Liver (tissue), 9 donors: ENCODE data around the gene ZSWIM1. TPM values are rescaled to one million over a fixed set of nuclear protein-coding genes. Genes with fewer than 3 reads are reported as not detected.

Source experiments
- DNase-seq: peaks from one replicate; pipeline ENCODE4 v3.0.0-alpha.2; 2017; ENCODE audit warnings: low spot score
- H3K27ac ChIP-seq, 2 donors: one replicate each; pipeline ENCODE4 v1.7.0; 2013; ENCODE audit warnings: inconsistent platforms in 2 of 2, low read length in 2 of 2, control low read depth in 1 of 2, low read depth in 1 of 2, mild to moderate bottlenecking in 1 of 2
- H3K27me3 ChIP-seq, 4 donors: one replicate each; pipeline versions ENCODE4 v1.6.1 to v1.7.0; 2013; ENCODE audit warnings: low read length in 3 of 4, inconsistent platforms in 1 of 4, mild to moderate bottlenecking in 1 of 4, moderate library complexity in 1 of 4; ENCODE audit not compliant: control insufficient read depth in 4 of 4, insufficient read depth in 4 of 4
- H3K36me3 ChIP-seq, 4 donors: one replicate each; pipeline versions ENCODE4 v1.6.1 to v1.7.0; 2013; ENCODE audit warnings: low read length in 3 of 4, mild to moderate bottlenecking in 3 of 4, low read depth in 1 of 4, moderate library complexity in 1 of 4; ENCODE audit not compliant: control insufficient read depth in 4 of 4, insufficient read depth in 3 of 4
- H3K4me1 ChIP-seq, 4 donors: one replicate each; pipeline versions ENCODE4 v1.6.1 to v1.7.0; 2013; ENCODE audit warnings: low read length in 3 of 4, mild to moderate bottlenecking in 3 of 4, moderate library complexity in 1 of 4; ENCODE audit not compliant: control insufficient read depth in 4 of 4, insufficient read depth in 4 of 4
- H3K4me3 ChIP-seq, 3 donors: one replicate each; pipeline versions ENCODE4 v1.6.1 to v1.7.0; 2013; ENCODE audit warnings: low read length in 3 of 3, control low read depth in 1 of 3, low read depth in 1 of 3, mild to moderate bottlenecking in 1 of 3
- H3K9ac ChIP-seq, 2 donors: one replicate each; pipeline ENCODE4 v1.7.0; 2013; ENCODE audit warnings: low read length in 2 of 2, mild to moderate bottlenecking in 2 of 2, moderate library complexity in 2 of 2, control low read depth in 1 of 2, low read depth in 1 of 2
- H3K9me3 ChIP-seq, 4 donors: one replicate each; pipeline versions ENCODE4 v1.6.1 to v1.7.0; 2013; ENCODE audit warnings: low read length in 3 of 4; ENCODE audit not compliant: control insufficient read depth in 4 of 4
- EGR1 ChIP-seq, 2 donors: IDR thresholded peaks; 2 replicates each; pipeline ENCODE4 v1.6.1; 2016 to 2018; ENCODE audit warnings: antibody characterized with exemption in 2 of 2, low read depth in 2 of 2
- FOXA1 ChIP-seq: IDR thresholded peaks from 2 replicates; pipeline ENCODE4 v1.6.1; 2016; ENCODE audit warnings: antibody characterized with exemption
- FOXA2 ChIP-seq: IDR thresholded peaks from 2 replicates; pipeline ENCODE4 v1.6.1; 2016; ENCODE audit warnings: antibody characterized with exemption
- GABPA ChIP-seq, 2 donors: IDR thresholded peaks in 1 of 2; conservative IDR thresholded peaks in 1 of 2; 2 replicates each; pipeline ENCODE4 v1.6.1; 2016; ENCODE audit warnings: antibody characterized with exemption in 2 of 2, mild to moderate bottlenecking in 1 of 2, moderate library complexity in 1 of 2
- HNF4A ChIP-seq, 2 donors: conservative IDR thresholded peaks; 2 replicates each; pipeline ENCODE4 v1.6.1; 2016; ENCODE audit warnings: antibody characterized with exemption in 2 of 2, mild to moderate bottlenecking in 2 of 2
- HNF4G ChIP-seq: IDR thresholded peaks from 2 replicates; pipeline ENCODE4 v1.6.1; 2016; ENCODE audit warnings: antibody characterized with exemption
- JUND ChIP-seq, 2 donors: IDR thresholded peaks; 2 replicates each; pipeline ENCODE4 v1.6.1; 2016; ENCODE audit warnings: antibody characterized with exemption in 2 of 2
- NR2F2 ChIP-seq: IDR thresholded peaks from 2 replicates; pipeline ENCODE4 v1.6.1; 2016; ENCODE audit warnings: antibody characterized with exemption
- RAD21 ChIP-seq, 2 donors: IDR thresholded peaks; 2 replicates each; pipeline ENCODE4 v1.6.1; 2016; ENCODE audit warnings: antibody characterized with exemption in 2 of 2, mild to moderate bottlenecking in 2 of 2
- RXRA ChIP-seq, 2 donors: IDR thresholded peaks; 2 replicates each; pipeline ENCODE4 v1.6.1; 2017 to 2018; ENCODE audit warnings: antibody characterized with exemption in 2 of 2, mild to moderate bottlenecking in 1 of 2
- SP1 ChIP-seq: IDR thresholded peaks from 2 replicates; pipeline ENCODE4 v1.6.1; 2018; ENCODE audit warnings: antibody characterized with exemption, mild to moderate bottlenecking
- TAF1 ChIP-seq: conservative IDR thresholded peaks from 2 replicates; pipeline ENCODE4 v1.6.1; 2016; ENCODE audit warnings: antibody characterized with exemption, mild to moderate bottlenecking
- YY1 ChIP-seq: IDR thresholded peaks from 2 replicates; pipeline ENCODE4 v1.6.1; 2016; ENCODE audit warnings: antibody characterized with exemption, mild to moderate bottlenecking
- WGBS: extraction: QIAGEN DNeasy Blood & Tissue Kit; methylation state at CpG from one replicate; pipeline ENCODE4 v1.1.7; 2013; 5-methylcytosine and 5-hydroxymethylcytosine counted together
- polyA plus RNA-seq, 2 donors: library from polyadenylated mRNA; stranded (reverse) in 1 of 2; unstranded in 1 of 2; fragments of 200-250 nt in 1 of 2; fragments of >200 nt in 1 of 2; fragmentation: Nextera tagmentation in 1 of 2; extraction: Ambion mirVana in 1 of 2; gene quantifications; one replicate each; pipeline versions ENCODE4 v1.2.1 to v1.2.3, GENCODE V29; 2013 to 2015
- total RNA-seq, 2 donors: library from RNA; depleted of rRNA; stranded (reverse); fragments of >200 nt; gene quantifications; one replicate each; pipeline ENCODE4 v1.2.3, GENCODE V29; 2014
- TF ChIP-seq, protein P1 (sequence below): IDR thresholded peaks from 2 replicates; pipeline ENCODE4 v1.6.1; 2016; ENCODE audit warnings: antibody characterized with exemption, mild to moderate bottlenecking
- TF ChIP-seq, protein P2 (sequence below): IDR thresholded peaks from 2 replicates; pipeline ENCODE4 v1.6.1; 2016; ENCODE audit warnings: antibody characterized with exemption
- TF ChIP-seq, protein P3 (sequence below): IDR thresholded peaks from 2 replicates; pipeline ENCODE4 v1.6.1; 2016; ENCODE audit warnings: antibody characterized with exemption
- TF ChIP-seq, protein P4 (sequence below): IDR thresholded peaks from 2 replicates; pipeline ENCODE4 v1.6.1; 2016; ENCODE audit warnings: antibody characterized with exemption
- donor health status: healthy.
- donor health status: healthy.
- donor health status: healthy.
- donor health status: healthy.
- donor health status: healthy.

The ZSWIM1 gene
- total and polyA plus RNA-seq, 4 donors: 2.1 to 5.0 (median 2.3) TPM

DNA sequence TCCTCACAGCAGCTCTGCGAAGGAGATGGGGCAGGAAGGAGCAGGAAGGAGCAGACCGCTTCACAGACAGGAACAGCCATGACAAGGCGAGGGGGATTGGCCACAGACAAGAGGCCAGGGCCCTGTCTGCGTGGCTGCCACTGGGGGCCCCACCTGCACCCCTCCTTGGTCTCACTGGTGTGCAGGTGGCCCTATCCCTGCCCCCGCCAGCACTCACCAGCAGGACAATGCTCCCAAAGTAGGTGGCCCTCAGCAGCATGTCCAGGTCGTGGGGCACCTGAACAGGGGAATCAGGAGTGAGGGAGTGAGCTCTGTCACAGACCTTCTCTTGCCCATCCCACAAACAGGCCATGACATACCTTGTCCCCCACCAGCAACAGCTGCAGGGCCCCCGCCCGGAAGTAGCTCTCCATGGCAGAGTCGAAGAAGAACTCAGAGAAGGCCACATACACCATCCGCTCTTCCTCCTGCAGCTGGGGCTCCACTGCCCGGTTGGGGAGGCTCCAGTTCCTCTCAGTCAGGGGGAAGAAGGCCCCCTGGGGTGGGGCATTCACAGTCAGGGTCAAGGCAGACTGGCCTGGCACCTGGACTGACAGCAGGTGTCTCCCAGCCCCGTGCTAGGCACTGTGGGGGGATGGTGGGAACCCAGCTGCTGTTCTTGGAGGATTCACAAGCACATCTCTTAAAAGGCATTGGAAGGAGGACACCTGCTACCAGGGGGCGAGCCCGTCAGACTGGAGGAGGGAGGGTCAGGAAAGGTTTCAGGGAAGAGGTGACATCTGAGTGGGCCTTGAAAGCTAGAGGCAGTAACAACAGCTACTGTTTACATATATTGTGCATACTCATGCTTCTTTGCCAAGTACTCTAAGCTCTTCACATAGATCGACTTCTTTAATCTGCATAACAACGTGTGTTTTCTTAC, 23.8 kb downstream of the ZSWIM1 start (continued):
- no peak for TF ChIP-seq FOXA2
- no peak for TF ChIP-seq YY1

DNA sequence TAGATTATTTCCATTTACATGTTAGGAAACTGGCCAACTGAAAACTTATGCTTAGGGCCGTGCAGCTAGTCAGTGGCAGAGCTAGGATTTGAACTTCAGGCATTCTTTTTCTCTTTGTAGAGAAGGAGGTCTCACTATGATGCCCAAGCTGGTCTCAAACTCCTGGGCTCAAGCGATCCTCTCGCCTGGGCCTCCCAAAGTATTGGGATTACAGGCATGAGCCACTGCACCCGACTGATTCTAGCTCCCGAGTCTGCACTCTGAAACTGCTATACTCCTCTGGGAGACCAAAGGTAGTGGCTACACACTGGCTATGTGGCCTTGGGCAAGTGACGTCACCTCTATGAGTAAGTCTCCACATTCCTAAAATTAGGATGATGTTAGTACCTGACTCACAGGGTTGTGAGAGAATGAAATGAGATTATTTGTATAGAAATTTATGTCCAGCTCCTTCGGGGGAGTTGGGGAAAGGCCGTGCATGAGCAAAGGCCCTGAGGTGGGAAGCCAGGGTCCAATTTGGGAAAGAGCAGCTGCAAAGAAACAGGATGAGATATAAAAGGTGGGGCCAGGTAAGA, 24.6 kb downstream of the ZSWIM1 start:
- no peak for DNase-seq
- no peak overlapping the region for H3K9ac ChIP-seq
- H3K9me3 ChIP-seq: no peaks in the 10 kb centered on the region
- no peaks in the 10 kb centered on the region for H3K4me1 ChIP-seq
- 92% methylated on average over 8 of the region's 8 CpGs for WGBS
- no peak for TF ChIP-seq HNF4A (conservative IDR thresholded peaks at IDR 0.05)
- no peak for TF ChIP-seq JUND (IDR thresholded peaks at IDR 0.05)
- TF ChIP-seq NR2F2: no peak
- TF ChIP-seq GABPA (IDR thresholded peaks at IDR 0.05 in 1 of 2, conservative IDR thresholded peaks at IDR 0.05 in 1 of 2): no peak
- no peak for TF ChIP-seq RAD21 (IDR thresholded peaks at IDR 0.05)
- TF ChIP-seq, protein P1, sequence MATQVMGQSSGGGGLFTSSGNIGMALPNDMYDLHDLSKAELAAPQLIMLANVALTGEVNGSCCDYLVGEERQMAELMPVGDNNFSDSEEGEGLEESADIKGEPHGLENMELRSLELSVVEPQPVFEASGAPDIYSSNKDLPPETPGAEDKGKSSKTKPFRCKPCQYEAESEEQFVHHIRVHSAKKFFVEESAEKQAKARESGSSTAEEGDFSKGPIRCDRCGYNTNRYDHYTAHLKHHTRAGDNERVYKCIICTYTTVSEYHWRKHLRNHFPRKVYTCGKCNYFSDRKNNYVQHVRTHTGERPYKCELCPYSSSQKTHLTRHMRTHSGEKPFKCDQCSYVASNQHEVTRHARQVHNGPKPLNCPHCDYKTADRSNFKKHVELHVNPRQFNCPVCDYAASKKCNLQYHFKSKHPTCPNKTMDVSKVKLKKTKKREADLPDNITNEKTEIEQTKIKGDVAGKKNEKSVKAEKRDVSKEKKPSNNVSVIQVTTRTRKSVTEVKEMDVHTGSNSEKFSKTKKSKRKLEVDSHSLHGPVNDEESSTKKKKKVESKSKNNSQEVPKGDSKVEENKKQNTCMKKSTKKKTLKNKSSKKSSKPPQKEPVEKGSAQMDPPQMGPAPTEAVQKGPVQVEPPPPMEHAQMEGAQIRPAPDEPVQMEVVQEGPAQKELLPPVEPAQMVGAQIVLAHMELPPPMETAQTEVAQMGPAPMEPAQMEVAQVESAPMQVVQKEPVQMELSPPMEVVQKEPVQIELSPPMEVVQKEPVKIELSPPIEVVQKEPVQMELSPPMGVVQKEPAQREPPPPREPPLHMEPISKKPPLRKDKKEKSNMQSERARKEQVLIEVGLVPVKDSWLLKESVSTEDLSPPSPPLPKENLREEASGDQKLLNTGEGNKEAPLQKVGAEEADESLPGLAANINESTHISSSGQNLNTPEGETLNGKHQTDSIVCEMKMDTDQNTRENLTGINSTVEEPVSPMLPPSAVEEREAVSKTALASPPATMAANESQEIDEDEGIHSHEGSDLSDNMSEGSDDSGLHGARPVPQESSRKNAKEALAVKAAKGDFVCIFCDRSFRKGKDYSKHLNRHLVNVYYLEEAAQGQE: no peak
- TF ChIP-seq, protein P2, sequence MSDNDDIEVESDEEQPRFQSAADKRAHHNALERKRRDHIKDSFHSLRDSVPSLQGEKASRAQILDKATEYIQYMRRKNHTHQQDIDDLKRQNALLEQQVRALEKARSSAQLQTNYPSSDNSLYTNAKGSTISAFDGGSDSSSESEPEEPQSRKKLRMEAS: no peak
- H3K27ac ChIP-seq: no peak overlapping the region
- H3K4me3 ChIP-seq: no peak overlapping the region
- H3K27me3 ChIP-seq: no peaks in the 10 kb centered on the region
- H3K36me3 ChIP-seq: no peaks in the 10 kb centered on the region

DNA sequence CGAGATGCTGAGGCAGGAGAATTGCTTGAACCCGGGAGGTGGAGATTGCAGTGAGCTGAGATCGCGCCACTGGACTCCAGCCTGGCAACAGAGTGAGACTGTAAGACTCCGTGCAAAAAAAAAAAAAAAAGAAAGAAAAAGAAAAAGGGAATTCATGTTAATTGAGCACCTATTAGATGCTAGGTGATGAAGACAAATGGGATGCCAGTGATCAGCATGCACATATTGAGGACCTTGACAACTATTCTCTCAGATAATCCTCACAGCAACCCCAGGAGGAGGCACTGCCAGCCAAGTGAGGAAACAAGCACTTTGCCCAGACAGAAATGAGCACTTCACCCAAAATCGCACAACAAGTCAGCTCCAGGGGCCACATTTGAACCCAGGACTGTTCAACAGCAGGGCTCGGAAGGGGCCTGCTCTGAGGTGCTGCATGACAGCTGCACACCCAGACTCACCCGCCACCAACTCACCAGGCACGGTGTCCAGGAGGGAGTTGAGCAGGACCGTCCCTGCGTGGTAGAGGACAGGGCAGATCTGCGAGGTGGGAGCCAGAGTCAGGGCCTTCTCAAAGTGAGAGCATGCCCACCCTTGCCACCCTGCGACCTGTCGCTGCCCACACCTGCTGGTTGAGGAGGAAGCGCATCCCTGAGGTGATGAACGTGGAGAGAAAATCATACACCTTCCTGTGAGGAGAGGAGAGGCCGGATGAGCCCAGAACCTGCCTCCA, 26.4 kb downstream of the ZSWIM1 start:
- no peak for DNase-seq
- TF ChIP-seq GABPA (IDR thresholded peaks at IDR 0.05 in 1 of 2, conservative IDR thresholded peaks at IDR 0.05 in 1 of 2) (no peak), SP1 (no peak), HNF4G (no peak), FOXA1 (no peak), NR2F2 (no peak), JUND (IDR thresholded peaks at IDR 0.05) (no peak), RXRA (IDR thresholded peaks at IDR 0.05) (no peak), RAD21 (IDR thresholded peaks at IDR 0.05) (no peak), HNF4A (conservative IDR thresholded peaks at IDR 0.05) (no peak), TAF1 (no peak), EGR1 (IDR thresholded peaks at IDR 0.05; ENCODE audit: low read depth in 2 of 2) (no peak), FOXA2 (no peak)
- TF ChIP-seq, protein P3, sequence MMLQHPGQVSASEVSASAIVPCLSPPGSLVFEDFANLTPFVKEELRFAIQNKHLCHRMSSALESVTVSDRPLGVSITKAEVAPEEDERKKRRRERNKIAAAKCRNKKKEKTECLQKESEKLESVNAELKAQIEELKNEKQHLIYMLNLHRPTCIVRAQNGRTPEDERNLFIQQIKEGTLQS: no peak
- TF ChIP-seq, protein P2: no peak
- TF ChIP-seq, protein P4, sequence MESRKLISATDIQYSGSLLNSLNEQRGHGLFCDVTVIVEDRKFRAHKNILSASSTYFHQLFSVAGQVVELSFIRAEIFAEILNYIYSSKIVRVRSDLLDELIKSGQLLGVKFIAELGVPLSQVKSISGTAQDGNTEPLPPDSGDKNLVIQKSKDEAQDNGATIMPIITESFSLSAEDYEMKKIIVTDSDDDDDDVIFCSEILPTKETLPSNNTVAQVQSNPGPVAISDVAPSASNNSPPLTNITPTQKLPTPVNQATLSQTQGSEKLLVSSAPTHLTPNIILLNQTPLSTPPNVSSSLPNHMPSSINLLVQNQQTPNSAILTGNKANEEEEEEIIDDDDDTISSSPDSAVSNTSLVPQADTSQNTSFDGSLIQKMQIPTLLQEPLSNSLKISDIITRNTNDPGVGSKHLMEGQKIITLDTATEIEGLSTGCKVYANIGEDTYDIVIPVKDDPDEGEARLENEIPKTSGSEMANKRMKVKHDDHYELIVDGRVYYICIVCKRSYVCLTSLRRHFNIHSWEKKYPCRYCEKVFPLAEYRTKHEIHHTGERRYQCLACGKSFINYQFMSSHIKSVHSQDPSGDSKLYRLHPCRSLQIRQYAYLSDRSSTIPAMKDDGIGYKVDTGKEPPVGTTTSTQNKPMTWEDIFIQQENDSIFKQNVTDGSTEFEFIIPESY: no peak
- TF ChIP-seq, protein P1: no peak

More for the DNA sequence above, 26.4 kb downstream of the ZSWIM1 start:
- Histone ChIP-seq H3K36me3 (no peaks in the 10 kb centered on the region), H3K9me3 (no peaks in the 10 kb centered on the region), H3K27ac (no peak overlapping the region), H3K4me3 (no peak overlapping the region), H3K9ac (no peak overlapping the region), H3K27me3 (no peaks in the 10 kb centered on the region), H3K4me1 (peaks cover 0 to 3% (median 0%) of the 10 kb centered on the region in 4 donors)
- 95% methylated on average over 17 of the region's 17 CpGs for WGBS
